HEK293 (cell line): ENCODE results near the gene CNTN4.

Source experiments
- CTCF ChIA-PET: fragments of 350-600 bp; formaldehyde crosslinking; extraction: SDS; loops from one replicate; lab custom pipeline; 2021; ENCODE audit warnings: antibody characterized with exemption; lab: Yijun Ruan, JAX
- POLR2A ChIA-PET: fragments of 300-600 bp; formaldehyde crosslinking; extraction: SDS; loops from one replicate; lab custom pipeline; 2020; ENCODE audit warnings: antibody characterized with exemption, inconsistent platforms; lab: Yijun Ruan, JAX
- H3K27ac ChIP-seq: fragments of 200-500 bp; sonication (Bioruptor generic); 2 replicates; pipeline ENCODE4 v1.5.1; 2014; ENCODE audit warnings: low read depth, low read length, control low read depth, inconsistent platforms; ENCODE audit errors: extremely low read depth
- H3K36me3 ChIP-seq, 2 experiments: fragments of 200-500 bp in 1 of 2; sonication (Bioruptor generic) in 1 of 2; 1 replicate in 1 of 2; 2 replicates in 1 of 2; pipeline ENCODE4 v1.5.1; 2014 to 2017; ENCODE audit warnings: inconsistent platforms in 2 of 2, low read length in 2 of 2; ENCODE audit not compliant: control insufficient read depth in 2 of 2, insufficient read depth in 1 of 2
- H3K4me1 ChIP-seq: fragments of 200-500 bp; sonication (Bioruptor generic); 2 replicates; pipeline ENCODE4 v1.5.1; 2014; ENCODE audit warnings: mild to moderate bottlenecking, low read length, inconsistent platforms; ENCODE audit not compliant: control insufficient read depth, insufficient read depth
- H3K4me3 ChIP-seq: 2 replicates; pipeline ENCODE4 v1.5.1; 2011; ENCODE audit warnings: low read depth, mild to moderate bottlenecking, control low read depth, low read length, moderate library complexity
- H3K9me3 ChIP-seq: fragments of 200-500 bp; sonication (Bioruptor generic); 2 replicates; pipeline ENCODE4 v1.5.1; 2014; ENCODE audit warnings: low read depth, low read length, inconsistent platforms; ENCODE audit not compliant: control insufficient read depth, insufficient read depth
- EGR2 ChIP-seq: fragments of 450-650 bp; formaldehyde crosslinking; IDR thresholded peaks from 2 replicates; pipeline ENCODE4 v1.5.1; 2016; ENCODE audit warnings: low read depth, missing biosample characterization, missing genetic modification characterization
- KLF17 ChIP-seq: fragments of 450-650 bp; formaldehyde crosslinking; IDR thresholded peaks from 2 replicates; pipeline ENCODE4 v1.5.1; 2016; ENCODE audit warnings: missing biosample characterization, missing genetic modification characterization
- SALL2 ChIP-seq: fragments of 450-650 bp; formaldehyde crosslinking; IDR thresholded peaks from 2 replicates; pipeline ENCODE4 v1.5.0; 2017; ENCODE audit warnings: missing biosample characterization, mild to moderate bottlenecking, missing genetic modification characterization, borderline replicate concordance
- SETDB1 ChIP-seq: IDR thresholded peaks from one replicate; pipeline ENCODE4 v1.6.1; 2017; ENCODE audit warnings: mild to moderate bottlenecking, low read length, moderate library complexity, mixed read lengths; ENCODE audit not compliant: insufficient read length
- TCF7L2 ChIP-seq: IDR thresholded peaks from 2 replicates; pipeline ENCODE4 v1.6.1; 2011; ENCODE audit warnings: low read depth, mild to moderate bottlenecking, inconsistent platforms, low read length, moderate library complexity, borderline replicate concordance
- WT1 ChIP-seq: fragments of 450-650 bp; formaldehyde crosslinking; IDR thresholded peaks from 2 replicates; pipeline ENCODE4 v1.5.1; 2016; ENCODE audit warnings: missing biosample characterization, missing genetic modification characterization
- ZBTB17 ChIP-seq: fragments of 450-650 bp; formaldehyde crosslinking; IDR thresholded peaks from 2 replicates; pipeline ENCODE4 v1.5.1; 2016; ENCODE audit warnings: missing biosample characterization, missing genetic modification characterization
- ZFP69B ChIP-seq: fragments of 450-650 bp; formaldehyde crosslinking; IDR thresholded peaks from 2 replicates; pipeline ENCODE4 v1.5.1; 2016; ENCODE audit warnings: missing biosample characterization, missing genetic modification characterization
- ZNF121 ChIP-seq: fragments of 450-650 bp; formaldehyde crosslinking; IDR thresholded peaks from 2 replicates; pipeline ENCODE4 v1.5.1; 2016; ENCODE audit warnings: missing biosample characterization, missing genetic modification characterization
- ZNF155 ChIP-seq: fragments of 450-650 bp; formaldehyde crosslinking; IDR thresholded peaks from 2 replicates; pipeline ENCODE4 v1.5.1; 2016; ENCODE audit warnings: missing biosample characterization, missing genetic modification characterization
- ZNF157 ChIP-seq: fragments of 450-650 bp; formaldehyde crosslinking; IDR thresholded peaks from 2 replicates; pipeline ENCODE4 v1.5.1; 2016; ENCODE audit warnings: missing biosample characterization, missing genetic modification characterization
- ZNF248 ChIP-seq: fragments of 450-650 bp; formaldehyde crosslinking; IDR thresholded peaks from 2 replicates; pipeline ENCODE4 v1.5.1; 2017; ENCODE audit warnings: missing biosample characterization, missing genetic modification characterization
- ZNF280C ChIP-seq: fragments of 450-650 bp; formaldehyde crosslinking; IDR thresholded peaks from 2 replicates; pipeline ENCODE4 v1.5.1; 2016; ENCODE audit warnings: missing biosample characterization, missing genetic modification characterization
- ZNF530 ChIP-seq: fragments of 450-650 bp; formaldehyde crosslinking; IDR thresholded peaks from 2 replicates; pipeline ENCODE4 v1.5.1; 2016; ENCODE audit warnings: low read depth, missing biosample characterization, missing genetic modification characterization
- ZNF561 ChIP-seq: fragments of 450-650 bp; IDR thresholded peaks from 2 replicates; pipeline ENCODE4 v1.5.1; 2018; ENCODE audit warnings: missing biosample characterization, missing genetic modification characterization, borderline replicate concordance
- ZNF585B ChIP-seq: fragments of 450-650 bp; formaldehyde crosslinking; IDR thresholded peaks from 2 replicates; pipeline ENCODE4 v1.5.1; 2016; ENCODE audit warnings: missing biosample characterization, missing genetic modification characterization
- ZNF624 ChIP-seq: fragments of 450-650 bp; formaldehyde crosslinking; IDR thresholded peaks from 2 replicates; pipeline ENCODE4 v1.5.1; 2017; ENCODE audit warnings: missing biosample characterization, missing genetic modification characterization
- ZNF777 ChIP-seq: fragments of 450-650 bp; formaldehyde crosslinking; IDR thresholded peaks from 2 replicates; pipeline ENCODE4 v1.5.1; 2017; ENCODE audit warnings: missing biosample characterization, missing genetic modification characterization, borderline replicate concordance
- TF ChIP-seq, protein P1 (sequence below): fragments of 450-650 bp; formaldehyde crosslinking; IDR thresholded peaks from 2 replicates; pipeline ENCODE4 v1.5.1; 2016; ENCODE audit warnings: missing biosample characterization, missing genetic modification characterization
- TF ChIP-seq, protein P2 (sequence below): fragments of 450-650 bp; formaldehyde crosslinking; IDR thresholded peaks from 2 replicates; pipeline ENCODE4 v1.5.1; 2016; ENCODE audit warnings: missing biosample characterization, missing genetic modification characterization, borderline replicate concordance

CNTN4 gene

DNA sequence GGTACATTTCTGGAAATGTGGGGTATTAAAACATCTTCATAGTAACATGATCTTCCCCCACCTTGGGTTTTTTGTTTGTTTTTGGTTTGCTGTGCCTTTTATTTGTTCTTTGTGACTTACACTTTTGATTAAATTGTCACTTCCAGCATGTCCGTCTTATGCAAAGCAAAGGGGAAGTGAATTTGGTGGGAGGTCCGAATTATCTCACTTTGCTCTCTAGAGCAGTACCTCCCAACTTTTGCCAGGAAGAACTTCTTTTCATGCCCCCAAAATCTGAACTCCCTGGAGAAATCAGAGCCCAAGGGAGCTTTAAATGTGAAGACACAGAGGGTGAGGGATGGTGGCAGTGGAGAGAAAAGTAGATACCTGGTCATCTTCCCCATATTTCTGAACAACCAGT is 838.4 kb downstream of the CNTN4 start:
- no peaks in the 10 kb centered on the region for H3K36me3 ChIP-seq
- ChIA-PET CTCF (interaction anchor here (0.7 to 1.4 kb wide), 2 partner anchors 15 to 1491 kb away, joined by 3 to 5 read pairs; no protein-coding TSS in a partner anchor), POLR2A (no interaction called here)
- H3K27ac ChIP-seq: no peak overlapping the region
- TF ChIP-seq, protein P1, sequence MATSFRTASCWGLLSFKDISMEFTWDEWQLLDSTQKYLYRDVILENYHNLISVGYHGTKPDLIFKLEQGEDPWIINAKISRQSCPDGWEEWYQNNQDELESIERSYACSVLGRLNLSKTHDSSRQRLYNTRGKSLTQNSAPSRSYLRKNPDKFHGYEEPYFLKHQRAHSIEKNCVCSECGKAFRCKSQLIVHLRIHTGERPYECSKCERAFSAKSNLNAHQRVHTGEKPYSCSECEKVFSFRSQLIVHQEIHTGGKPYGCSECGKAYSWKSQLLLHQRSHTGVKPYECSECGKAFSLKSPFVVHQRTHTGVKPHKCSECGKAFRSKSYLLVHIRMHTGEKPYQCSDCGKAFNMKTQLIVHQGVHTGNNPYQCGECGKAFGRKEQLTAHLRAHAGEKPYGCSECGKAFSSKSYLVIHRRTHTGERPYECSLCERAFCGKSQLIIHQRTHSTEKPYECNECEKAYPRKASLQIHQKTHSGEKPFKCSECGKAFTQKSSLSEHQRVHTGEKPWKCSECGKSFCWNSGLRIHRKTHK (tag by site-specific recombination): no peak
- no peak for TF ChIP-seq ZNF155 (tag by site-specific recombination)
- no peak for TF ChIP-seq ZNF585B
- no peak for TF ChIP-seq KLF17
- TF ChIP-seq ZNF280C (tag by site-specific recombination): no peak
- no peak for TF ChIP-seq SALL2 (tag by site-specific recombination)
- no peak for TF ChIP-seq ZNF157 (tag by site-specific recombination)
- no peak for TF ChIP-seq ZNF561
- no peak for TF ChIP-seq ZNF624
- TF ChIP-seq ZNF530 (tag by site-specific recombination): no peak
- TF ChIP-seq ZNF248: no peak
- no peak for TF ChIP-seq ZNF777 (tag by site-specific recombination)
- TF ChIP-seq, protein P2, sequence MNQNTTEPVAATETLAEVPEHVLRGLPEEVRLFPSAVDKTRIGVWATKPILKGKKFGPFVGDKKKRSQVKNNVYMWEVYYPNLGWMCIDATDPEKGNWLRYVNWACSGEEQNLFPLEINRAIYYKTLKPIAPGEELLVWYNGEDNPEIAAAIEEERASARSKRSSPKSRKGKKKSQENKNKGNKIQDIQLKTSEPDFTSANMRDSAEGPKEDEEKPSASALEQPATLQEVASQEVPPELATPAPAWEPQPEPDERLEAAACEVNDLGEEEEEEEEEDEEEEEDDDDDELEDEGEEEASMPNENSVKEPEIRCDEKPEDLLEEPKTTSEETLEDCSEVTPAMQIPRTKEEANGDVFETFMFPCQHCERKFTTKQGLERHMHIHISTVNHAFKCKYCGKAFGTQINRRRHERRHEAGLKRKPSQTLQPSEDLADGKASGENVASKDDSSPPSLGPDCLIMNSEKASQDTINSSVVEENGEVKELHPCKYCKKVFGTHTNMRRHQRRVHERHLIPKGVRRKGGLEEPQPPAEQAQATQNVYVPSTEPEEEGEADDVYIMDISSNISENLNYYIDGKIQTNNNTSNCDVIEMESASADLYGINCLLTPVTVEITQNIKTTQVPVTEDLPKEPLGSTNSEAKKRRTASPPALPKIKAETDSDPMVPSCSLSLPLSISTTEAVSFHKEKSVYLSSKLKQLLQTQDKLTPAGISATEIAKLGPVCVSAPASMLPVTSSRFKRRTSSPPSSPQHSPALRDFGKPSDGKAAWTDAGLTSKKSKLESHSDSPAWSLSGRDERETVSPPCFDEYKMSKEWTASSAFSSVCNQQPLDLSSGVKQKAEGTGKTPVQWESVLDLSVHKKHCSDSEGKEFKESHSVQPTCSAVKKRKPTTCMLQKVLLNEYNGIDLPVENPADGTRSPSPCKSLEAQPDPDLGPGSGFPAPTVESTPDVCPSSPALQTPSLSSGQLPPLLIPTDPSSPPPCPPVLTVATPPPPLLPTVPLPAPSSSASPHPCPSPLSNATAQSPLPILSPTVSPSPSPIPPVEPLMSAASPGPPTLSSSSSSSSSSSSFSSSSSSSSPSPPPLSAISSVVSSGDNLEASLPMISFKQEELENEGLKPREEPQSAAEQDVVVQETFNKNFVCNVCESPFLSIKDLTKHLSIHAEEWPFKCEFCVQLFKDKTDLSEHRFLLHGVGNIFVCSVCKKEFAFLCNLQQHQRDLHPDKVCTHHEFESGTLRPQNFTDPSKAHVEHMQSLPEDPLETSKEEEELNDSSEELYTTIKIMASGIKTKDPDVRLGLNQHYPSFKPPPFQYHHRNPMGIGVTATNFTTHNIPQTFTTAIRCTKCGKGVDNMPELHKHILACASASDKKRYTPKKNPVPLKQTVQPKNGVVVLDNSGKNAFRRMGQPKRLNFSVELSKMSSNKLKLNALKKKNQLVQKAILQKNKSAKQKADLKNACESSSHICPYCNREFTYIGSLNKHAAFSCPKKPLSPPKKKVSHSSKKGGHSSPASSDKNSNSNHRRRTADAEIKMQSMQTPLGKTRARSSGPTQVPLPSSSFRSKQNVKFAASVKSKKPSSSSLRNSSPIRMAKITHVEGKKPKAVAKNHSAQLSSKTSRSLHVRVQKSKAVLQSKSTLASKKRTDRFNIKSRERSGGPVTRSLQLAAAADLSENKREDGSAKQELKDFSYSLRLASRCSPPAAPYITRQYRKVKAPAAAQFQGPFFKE (tag by site-specific recombination): no peak
- TF ChIP-seq ZBTB17 (tag by site-specific recombination): no peak
- TF ChIP-seq SETDB1: no peak
- no peak for TF ChIP-seq ZFP69B
- TF ChIP-seq ZNF121: no peak
- no peak for TF ChIP-seq TCF7L2
- no peak for TF ChIP-seq WT1 (tag by site-specific recombination)
- TF ChIP-seq EGR2 (tag by site-specific recombination): no peak
- no peaks in the 10 kb centered on the region for H3K4me1 ChIP-seq
- no peaks in the 10 kb centered on the region for H3K9me3 ChIP-seq
- H3K4me3 ChIP-seq: no peak overlapping the region
